ENCODE results near the gene NR3C2. TPM values are rescaled to one million over a fixed set of nuclear protein-coding genes. Genes with fewer than 3 reads are reported as not detected.

NR3C2 gene
- total RNA-seq, 2 experiments from 2014 or later, result 2.0 to 5.2 TPM

GRCh38 chr4:148253768-148254167, 188.4 kb downstream of the NR3C2 start:
- ChIA-PET POLR2A (interaction anchor here (0.8 kb wide), 1 partner anchor 9 kb away, joined by 3 read pairs; no protein-coding TSS in a partner anchor), CTCF (ENCODE audit: unreplicated experiment) (no interaction called here)
- no peak for DNase-seq (ENCODE audit: low spot score)
- Histone ChIP-seq H3K27ac (ENCODE audit: low read depth, low read length, poor library complexity, severe bottlenecking) (no peak overlapping the region), H3K4me3 (ENCODE audit: low read depth, low read length, poor library complexity, severe bottlenecking) (no peak overlapping the region), H3K4me2 (ENCODE audit: low read length) (no peak overlapping the region), H2AFZ (ENCODE audit: low read length) (no peak overlapping the region), H4K20me1 (ENCODE audit: insufficient read depth, low read length) (no peaks in the 10 kb centered on the region), H3K36me3 (ENCODE audit: insufficient read depth, low read length) (no peaks in the 10 kb centered on the region), H3K79me2 (ENCODE audit: insufficient read depth, low read depth, low read length) (no peaks in the 10 kb centered on the region), H3K9me3 (ENCODE audit: low read length) (no peaks in the 10 kb centered on the region), H3K9me2 (ENCODE audit: insufficient read depth, low read length) (no peaks in the 10 kb centered on the region), H3K4me1 (ENCODE audit: insufficient read depth, low read length, poor library complexity, severe bottlenecking) (no peaks in the 10 kb centered on the region)
- BruUV-seq (replicated peaks), result no TSS peak
- intact Hi-C loops (cut with micrococcal nuclease; ENCODE audit: unreplicated experiment), result no loop called here
- TF ChIP-seq CTCF (conservative IDR thresholded peaks at IDR 0.05; ENCODE audit: low read length) (no peak), EZH2phosphoT487 (IDR thresholded peaks at IDR 0.05; ENCODE audit: borderline replicate concordance, low read depth, low read length) (no peak)

- ChIA-PET POLR2A (no interaction called here), CTCF (ENCODE audit: unreplicated experiment) (no interaction called here)
- no peak overlapping the region for H2AFZ ChIP-seq (ENCODE audit: low read length)
- no peaks in the 10 kb centered on the region for H4K20me1 ChIP-seq (ENCODE audit: insufficient read depth, low read length)
- no peak for DNase-seq (ENCODE audit: low spot score)
- no peaks in the 10 kb centered on the region for H3K4me1 ChIP-seq (ENCODE audit: insufficient read depth, low read length, poor library complexity, severe bottlenecking)
- no peak overlapping the region for H3K27ac ChIP-seq (ENCODE audit: low read depth, low read length, poor library complexity, severe bottlenecking)
- H3K9me2 ChIP-seq (ENCODE audit: insufficient read depth, low read length), result no peaks in the 10 kb centered on the region
- no peaks in the 10 kb centered on the region for H3K36me3 ChIP-seq (ENCODE audit: insufficient read depth, low read length)
- intact Hi-C loops (cut with micrococcal nuclease; ENCODE audit: unreplicated experiment), result no loop called here
- TF ChIP-seq CTCF (conservative IDR thresholded peaks at IDR 0.05; ENCODE audit: low read length), result no peak
- no peak for TF ChIP-seq EZH2phosphoT487 (IDR thresholded peaks at IDR 0.05; ENCODE audit: borderline replicate concordance, low read depth, low read length)
- no peak overlapping the region for H3K4me3 ChIP-seq (ENCODE audit: low read depth, low read length, poor library complexity, severe bottlenecking)
- no peak overlapping the region for H3K4me2 ChIP-seq (ENCODE audit: low read length)
- no peaks in the 10 kb centered on the region for H3K79me2 ChIP-seq (ENCODE audit: insufficient read depth, low read depth, low read length)
- H3K9me3 ChIP-seq (ENCODE audit: low read length), result no peaks in the 10 kb centered on the region
- BruUV-seq (replicated peaks), result no TSS peak
Observed at GRCh38 chr4:148248824-148249223, 193.4 kb downstream of the NR3C2 start.

- DNase-seq (ENCODE audit: low spot score), result no peak
- H3K4me1 ChIP-seq (ENCODE audit: insufficient read depth, low read length, poor library complexity, severe bottlenecking), result no peaks in the 10 kb centered on the region
- H3K27ac ChIP-seq (ENCODE audit: low read depth, low read length, poor library complexity, severe bottlenecking), result no peak overlapping the region
- no peaks in the 10 kb centered on the region for H3K9me3 ChIP-seq (ENCODE audit: low read length)
- H3K79me2 ChIP-seq (ENCODE audit: insufficient read depth, low read depth, low read length), result no peaks in the 10 kb centered on the region
- POLR2A ChIA-PET, result interaction anchor here (0.9 kb wide), 1 partner anchor 9 kb away, joined by 3 read pairs; no protein-coding TSS in a partner anchor
- H3K4me3 ChIP-seq (ENCODE audit: low read depth, low read length, poor library complexity, severe bottlenecking), result no peak overlapping the region
- no peak overlapping the region for H2AFZ ChIP-seq (ENCODE audit: low read length)
- BruUV-seq (replicated peaks), result no TSS peak
- TF ChIP-seq EZH2phosphoT487 (IDR thresholded peaks at IDR 0.05; ENCODE audit: borderline replicate concordance, low read depth, low read length), result no peak
- no peak for TF ChIP-seq CTCF (conservative IDR thresholded peaks at IDR 0.05; ENCODE audit: low read length)
- no peak overlapping the region for H3K4me2 ChIP-seq (ENCODE audit: low read length)
- CTCF ChIA-PET (ENCODE audit: unreplicated experiment), result no interaction called here
- intact Hi-C loops (cut with micrococcal nuclease; ENCODE audit: unreplicated experiment), result no loop called here
- no peaks in the 10 kb centered on the region for H3K9me2 ChIP-seq (ENCODE audit: insufficient read depth, low read length)
- H4K20me1 ChIP-seq (ENCODE audit: insufficient read depth, low read length), result no peaks in the 10 kb centered on the region
- H3K36me3 ChIP-seq (ENCODE audit: insufficient read depth, low read length), result no peaks in the 10 kb centered on the region
Observed at GRCh38 chr4:148245015-148245414, 197.2 kb downstream of the NR3C2 start.

Measured in OCI-LY7 (cell line).